Measurements from ENCODE around the gene PSMD1.

DNA sequence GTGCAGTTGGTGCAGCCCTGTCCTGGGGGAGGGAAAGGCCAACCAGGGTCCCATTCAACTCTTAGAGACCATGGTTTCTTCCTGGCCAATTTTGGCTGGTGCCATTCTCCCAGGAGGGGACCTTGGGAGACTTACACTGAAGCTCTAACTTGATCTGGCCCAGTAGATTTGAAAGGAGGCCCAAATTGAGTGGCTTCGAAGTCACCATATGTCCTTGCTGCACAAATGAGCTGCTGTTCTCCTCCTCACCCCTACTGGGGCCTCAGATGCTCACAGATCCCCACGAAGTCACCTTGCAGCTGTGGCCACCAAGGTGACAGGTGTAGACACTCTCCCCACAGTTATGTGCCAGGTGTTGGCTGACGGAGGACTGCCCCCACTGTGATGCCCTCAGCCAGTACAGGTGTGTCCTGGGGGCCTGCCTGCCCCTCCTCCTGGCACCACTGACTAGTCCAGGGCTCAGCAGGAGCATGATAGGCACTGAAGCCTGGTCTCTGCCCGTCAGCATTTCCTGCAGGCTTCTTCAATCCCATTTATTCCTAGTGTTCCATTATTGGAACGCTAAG lies 24.0 kb upstream of the PSMD1 start:
- TF ChIP-seq, protein P1, sequence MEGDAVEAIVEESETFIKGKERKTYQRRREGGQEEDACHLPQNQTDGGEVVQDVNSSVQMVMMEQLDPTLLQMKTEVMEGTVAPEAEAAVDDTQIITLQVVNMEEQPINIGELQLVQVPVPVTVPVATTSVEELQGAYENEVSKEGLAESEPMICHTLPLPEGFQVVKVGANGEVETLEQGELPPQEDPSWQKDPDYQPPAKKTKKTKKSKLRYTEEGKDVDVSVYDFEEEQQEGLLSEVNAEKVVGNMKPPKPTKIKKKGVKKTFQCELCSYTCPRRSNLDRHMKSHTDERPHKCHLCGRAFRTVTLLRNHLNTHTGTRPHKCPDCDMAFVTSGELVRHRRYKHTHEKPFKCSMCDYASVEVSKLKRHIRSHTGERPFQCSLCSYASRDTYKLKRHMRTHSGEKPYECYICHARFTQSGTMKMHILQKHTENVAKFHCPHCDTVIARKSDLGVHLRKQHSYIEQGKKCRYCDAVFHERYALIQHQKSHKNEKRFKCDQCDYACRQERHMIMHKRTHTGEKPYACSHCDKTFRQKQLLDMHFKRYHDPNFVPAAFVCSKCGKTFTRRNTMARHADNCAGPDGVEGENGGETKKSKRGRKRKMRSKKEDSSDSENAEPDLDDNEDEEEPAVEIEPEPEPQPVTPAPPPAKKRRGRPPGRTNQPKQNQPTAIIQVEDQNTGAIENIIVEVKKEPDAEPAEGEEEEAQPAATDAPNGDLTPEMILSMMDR (conservative IDR thresholded peaks at IDR 0.05) = no peak
- no peak for TF ChIP-seq ZFX (IDR thresholded peaks at IDR 0.05)

Data from C4-2B (cell line).